K562 (cell line): Measurements from ENCODE around the gene APOB. TPM values are rescaled to one million over a fixed set of nuclear protein-coding genes. Genes with fewer than 3 reads are reported as not detected.

Experiments
- ATAC-seq: fragments of 200-7000 bp; cut with Tn5 transposase; 3 replicates; pipeline ENCODE4 v1.9.1; 2020; ENCODE audit warnings: moderate library complexity
- BruUV-seq: library from RNA; stranded (reverse); fragments of 400-500 nt; replicated peaks from 2 replicates; lab custom pipeline; 2021; lab: Mats Ljungman, UMichigan
- CTCF ChIA-PET: fragments of 300-600 bp; formaldehyde crosslinking; extraction: SDS; loops from one replicate; lab custom pipeline; 2021; ENCODE audit warnings: low intra/inter-chr PET ratio; lab: Yijun Ruan, JAX
- POLR2A ChIA-PET: fragments of 300-600, 350-650 bp; sonication (Branson Sonifier 250); formaldehyde crosslinking; extraction: SDS; loops from one replicate; lab custom pipeline; 2021; ENCODE audit warnings: antibody characterized with exemption, inconsistent platforms; lab: Yijun Ruan, JAX
- DNase-seq, 4 experiments: peaks; one replicate each; pipeline versions ENCODE4 v3.0.0 to v3.0.0-alpha.2; 2011 to 2018; ENCODE audit warnings: low spot score in 3 of 4, mixed read lengths in 3 of 4; ENCODE audit errors: extremely low read depth in 1 of 4
- FAIRE-seq: peaks from 2 replicates; lab custom pipeline; 2011; peaks lifted over from hg19 to GRCh38; lab: Jason Lieb, UNC
- H2AFZ ChIP-seq: 2 replicates; pipeline ENCODE4 v1.6.0; 2011; ENCODE audit warnings: low read depth, low read length, control low read depth, inconsistent platforms
- H3K27ac ChIP-seq: fragments of 200-600 bp; 3 replicates; pipeline ENCODE4 v1.8.0; 2011; ENCODE audit warnings: low read depth, mild to moderate bottlenecking, control low read depth, inconsistent platforms, low read length, moderate library complexity, mixed read lengths; ENCODE audit errors: extremely low read depth
- H3K27me3 ChIP-seq, 2 experiments: fragments of 300-600 bp in 1 of 2; 2 replicates in 1 of 2; 3 replicates in 1 of 2; pipeline versions ENCODE4 v1.6.0 to v1.8.0; 2011; ENCODE audit warnings: inconsistent platforms in 2 of 2, low read length in 2 of 2, mild to moderate bottlenecking in 1 of 2, mixed read lengths in 1 of 2, moderate library complexity in 1 of 2; ENCODE audit not compliant: control insufficient read depth in 2 of 2, insufficient read depth in 2 of 2
- H3K36me3 ChIP-seq: fragments of 300-600 bp; 3 replicates; pipeline ENCODE4 v1.8.0; 2011; ENCODE audit warnings: mild to moderate bottlenecking, low read length, inconsistent platforms; ENCODE audit not compliant: control insufficient read depth, insufficient read depth
- H3K4me1 ChIP-seq, 2 experiments: fragments of 200-600 bp in 1 of 2; replicated peaks in 1 of 2; 2 replicates in 1 of 2; 3 replicates in 1 of 2; pipeline versions ENCODE4 v1.5.1 to v1.8.0; 2011; ENCODE audit warnings: inconsistent platforms in 2 of 2, low read length in 2 of 2, mild to moderate bottlenecking in 1 of 2, mixed read lengths in 1 of 2, moderate library complexity in 1 of 2; ENCODE audit not compliant: control insufficient read depth in 2 of 2, insufficient read depth in 2 of 2
- H3K4me2 ChIP-seq: 2 replicates; pipeline ENCODE4 v1.6.1; 2011; ENCODE audit warnings: low read length, control low read depth, inconsistent platforms, mixed read lengths; ENCODE audit not compliant: insufficient read depth
- H3K4me3 ChIP-seq: fragments of 200-600 bp; sonication (generic), shearing (Covaris generic); 2 replicates; pipeline ENCODE4 v1.5.1; 2016; ENCODE audit warnings: control low read depth, inconsistent platforms
- H3K79me2 ChIP-seq: fragments of 200-600 bp; 3 replicates; pipeline ENCODE4 v1.8.0; 2011; ENCODE audit warnings: low read length, inconsistent platforms; ENCODE audit not compliant: control insufficient read depth, insufficient read depth
- H3K9ac ChIP-seq, 2 experiments: 2 replicates each; pipeline versions ENCODE4 v1.6.0 to v1.6.1; 2011; ENCODE audit warnings: low read depth in 2 of 2, low read length in 2 of 2, control low read depth in 1 of 2, inconsistent platforms in 1 of 2, mild to moderate bottlenecking in 1 of 2, mixed read lengths in 1 of 2; ENCODE audit not compliant: insufficient read depth in 1 of 2
- H3K9me1 ChIP-seq: one replicate; pipeline ENCODE4 v1.6.0; 2011; ENCODE audit warnings: inconsistent platforms, mild to moderate bottlenecking, low read length, moderate library complexity; ENCODE audit not compliant: control insufficient read depth, insufficient read depth
- H3K9me3 ChIP-seq: replicated peaks from 2 replicates; pipeline ENCODE4 v1.5.1; 2011; ENCODE audit warnings: low read depth, low read length, inconsistent platforms; ENCODE audit not compliant: control insufficient read depth, insufficient read depth
- H4K20me1 ChIP-seq: replicated peaks from 2 replicates; pipeline ENCODE4 v1.6.1; 2011; ENCODE audit warnings: low read length, inconsistent platforms, mixed read lengths; ENCODE audit not compliant: control insufficient read depth, insufficient read depth
- ASH1L ChIP-seq: fragments of 450-650 bp; IDR thresholded peaks from 2 replicates; pipeline ENCODE4 v1.6.1; 2018; ENCODE audit warnings: borderline replicate concordance, mild to moderate bottlenecking, low read depth; ENCODE audit not compliant: partially characterized antibody
- BRF1 ChIP-seq: IDR thresholded peaks from 3 replicates; pipeline ENCODE4 v1.6.1; 2011; ENCODE audit warnings: borderline replicate concordance, mild to moderate bottlenecking; ENCODE audit not compliant: insufficient read length; ENCODE audit errors: extremely low read depth
- CBX8 ChIP-seq: fragments of 200-600 bp; sonication (generic); IDR thresholded peaks from 2 replicates; pipeline ENCODE4 v1.6.1; 2012; ENCODE audit warnings: borderline replicate concordance, mixed run types, low read depth, mild to moderate bottlenecking, moderate library complexity, mixed read lengths, low read length, control low read depth, inconsistent platforms; ENCODE audit not compliant: poor library complexity, severe bottlenecking; ENCODE audit errors: extremely low read depth
- CXXC5 ChIP-seq: fragments of 250-450 bp; sonication (Bioruptor Pico); IDR thresholded peaks from 2 replicates; pipeline ENCODE4 v1.8.0; 2022; ENCODE audit warnings: inconsistent platforms, mild to moderate bottlenecking, moderate library complexity
- GABPB1 ChIP-seq: sonication (generic); formaldehyde crosslinking; IDR thresholded peaks from 2 replicates; pipeline ENCODE4 v1.8.0; 2022; ENCODE audit warnings: mild to moderate bottlenecking, missing genetic modification reagents
- HMG20B ChIP-seq: fragments of 250-450 bp; sonication (Bioruptor Pico); IDR thresholded peaks from 2 replicates; pipeline ENCODE4 v1.5.0; 2021; ENCODE audit warnings: mild to moderate bottlenecking
- MLX ChIP-seq, 2 experiments: fragments of 450-650 bp in 1 of 2; sonication (generic) in 1 of 2; formaldehyde crosslinking; conservative IDR thresholded peaks; 2 replicates each; pipeline versions ENCODE4 v1.4.0 to v1.8.1; 2020 to 2022; ENCODE audit warnings: mild to moderate bottlenecking in 1 of 2, missing genetic modification reagents in 1 of 2
- NFIC ChIP-seq: fragments of 450-650 bp; IDR thresholded peaks from 2 replicates; pipeline ENCODE4 v1.6.1; 2017; ENCODE audit warnings: mild to moderate bottlenecking, inconsistent platforms
- PHF8 ChIP-seq: fragments of 200-600 bp; sonication (generic); IDR thresholded peaks from 2 replicates; pipeline ENCODE4 v1.6.1; 2012; ENCODE audit warnings: mixed run types, mild to moderate bottlenecking, inconsistent platforms, low read length, moderate library complexity, borderline replicate concordance
- PML ChIP-seq: IDR thresholded peaks from 2 replicates; pipeline ENCODE4 v1.6.1; 2012; ENCODE audit warnings: low read length, inconsistent platforms
- POLR2AphosphoS5 ChIP-seq: IDR thresholded peaks from 2 replicates; pipeline ENCODE4 v1.6.1; 2011; ENCODE audit warnings: mild to moderate bottlenecking, low read depth, low read length, moderate library complexity; ENCODE audit not compliant: control insufficient read depth, insufficient read depth
- SMARCB1 ChIP-seq: IDR thresholded peaks from 2 replicates; pipeline ENCODE4 v1.6.1; 2011; ENCODE audit warnings: improper control_type of control experiment, low read depth; ENCODE audit not compliant: insufficient read length
- TCF7L2 ChIP-seq: fragments of 150-350 bp; IDR thresholded peaks from 2 replicates; pipeline ENCODE4 v1.6.1; 2016; ENCODE audit warnings: low read depth, mild to moderate bottlenecking, low read length, moderate library complexity
- ZNF311 ChIP-seq: fragments of 250-450 bp; sonication (Bioruptor Pico); IDR thresholded peaks from 2 replicates; pipeline ENCODE4 v1.4.0; 2020; ENCODE audit warnings: mild to moderate bottlenecking, moderate library complexity
- ZNF655 ChIP-seq: fragments of 250-450 bp; sonication (Bioruptor Pico); IDR thresholded peaks from 2 replicates; pipeline ENCODE4 v1.5.0; 2021
- ZNF717 ChIP-seq: fragments of 250-450 bp; sonication (Bioruptor Pico); IDR thresholded peaks from 2 replicates; pipeline ENCODE4 v1.5.0; 2021
- ZNF740 ChIP-seq, 3 experiments: fragments of 200-800 bp in 1 of 3; sonication (Bioruptor generic) in 1 of 3; sonication (generic) in 1 of 3; formaldehyde crosslinking in 1 of 3; IDR thresholded peaks; 2 replicates each; pipeline versions ENCODE4 v1.6.1 to v1.8.0; 2016 to 2022; ENCODE audit warnings: mild to moderate bottlenecking in 2 of 3, missing compliant biosample characterization in 2 of 3, missing genetic modification characterization in 2 of 3, missing genetic modification reagents in 1 of 3
- WGBS: fragments of 100-300 bp; shearing (Covaris generic); methylation state at CpG from one replicate; pipeline ENCODE4 v1.1.6; 2016; ENCODE audit warnings: low coverage, mixed read lengths; ENCODE audit not compliant: insufficient coverage; ENCODE audit errors: missing lambda C conversion rate; 5-methylcytosine and 5-hydroxymethylcytosine counted together
- in situ Hi-C: fragments of 300-500 bp; cut with MboI; formaldehyde crosslinking; loops from 4 replicates; pipeline ENCODE4 v1.15.0; 2018; ENCODE audit warnings: inconsistent platforms, mixed read lengths
- intact Hi-C: fragments of 100-400 bp; cut with micrococcal nuclease; formaldehyde crosslinking; loops from 2 replicates; pipeline ENCODE4 v1.14.2; 2022
- polyA plus RNA-seq, 8 experiments: library from polyadenylated mRNA; depleted of rRNA in 4 of 8; stranded (reverse) in 5 of 8; unstranded in 3 of 8; fragments of >200 nt; fragmentation: Nextera tagmentation in 2 of 8; fragmentation: Illumina TruSeq in 1 of 8; extraction: Ambion mirVana in 2 of 8; extraction: Trizol in 1 of 8; gene quantifications; 2 replicates each; pipeline versions ENCODE4 v1.2.1 to v1.2.3, GENCODE V29; 2011 to 2014; ENCODE audit warnings: inconsistent platforms in 1 of 8, missing spikeins in 1 of 8
- total RNA-seq, 7 experiments: library from RNA; depleted of rRNA in 6 of 7; stranded (reverse); fragments of >200 nt in 6 of 7; fragmentation: Illumina TruSeq in 2 of 7; extraction: Trizol in 2 of 7; gene quantifications; 2 replicates each; pipeline versions ENCODE4 v1.2.1 to v1.2.3, GENCODE V29; 2011 to 2021; ENCODE audit warnings: low replicate concordance in 1 of 7

Gene APOB
- total and polyA plus RNA-seq, 9 of the 15 experiments (the other 6 are each of a cell fraction or from before 2014, with no cell fraction given) = 0.73 TPM; not detected in 8

GRCh38 chr2:20972110-20972509 lies 71.8 kb downstream of the APOB start:
- ChIA-PET CTCF (no interaction called here), POLR2A (no interaction called here)
- Histone ChIP-seq H4K20me1 (no peaks in the 10 kb centered on the region), H3K9me1 (no peaks in the 10 kb centered on the region), H3K27me3 (peaks cover 3 to 13% of the 10 kb centered on the region in 2 experiments; a peak in 3 of 5 replicates), H3K4me1 (no peaks in the 10 kb centered on the region), H3K4me3 (no peak overlapping the region), H3K9me3 (no peaks in the 10 kb centered on the region), H3K9ac (no peak overlapping the region), H3K4me2 (no peak overlapping the region), H2AFZ (no peak overlapping the region), H3K27ac (no peak overlapping the region), H3K36me3 (no peaks in the 10 kb centered on the region), H3K79me2 (no peaks in the 10 kb centered on the region)
- FAIRE-seq = no peak
- in situ Hi-C loops = no loop called here
- WGBS = 0% methylated on average over 5 of the region's 5 CpGs
- intact Hi-C loops = no loop called here
- TF ChIP-seq ASH1L (no peak), ZNF311 (CRISPR knock-in tag) (no peak), HMG20B (CRISPR knock-in tag) (no peak), NFIC (no peak), SMARCB1 (no peak), MLX (CRISPR knock-in tag; conservative IDR thresholded peaks at IDR 0.05) (no peak), ZNF655 (CRISPR knock-in tag) (no peak), BRF1 (no peak), GABPB1 (no peak), POLR2AphosphoS5 (no peak), ZNF717 (no peak), PHF8 (no peak), ZNF740 (CRISPR knock-in tag; IDR thresholded peaks at IDR 0.05) (no peak), ZNF740 (tag; IDR thresholded peaks at IDR 0.05) (no peak), PML (no peak), CXXC5 (no peak), TCF7L2 (no peak), CBX8 (no peak)
- no peak for DNase-seq
- ATAC-seq = no peak
- no TSS peak for BruUV-seq
